Endometrial microvascular endothelial cells (primary cell): ENCODE results near the gene GPC1. TPM values are rescaled to one million over a fixed set of nuclear protein-coding genes. Genes with fewer than 3 reads are reported as not detected.
"Not testable (repeated sequence)": the region's sequence is repeated elsewhere in the genome, so short reads cannot be mapped to it uniquely, and the experiment has no call there.

Source experiments
- in situ Hi-C: cut with HindIII; loops from 2 replicates; pipeline ENCODE4 v1.10.0; 2017; ENCODE audit warnings: low sequenced_read_pairs, low pct_unique_long_range_greater_than_20kb; ENCODE audit errors: inconsistent ontology term
- total RNA-seq: library from RNA; depleted of rRNA; stranded (reverse); fragments of >200 nt; gene quantifications from one replicate; pipeline ENCODE4 v1.2.3, GENCODE V29; 2015; ENCODE audit errors: inconsistent ontology term

Gene GPC1
- total RNA-seq, 1 donor from 2014 or later: 41.4 TPM

DNA sequence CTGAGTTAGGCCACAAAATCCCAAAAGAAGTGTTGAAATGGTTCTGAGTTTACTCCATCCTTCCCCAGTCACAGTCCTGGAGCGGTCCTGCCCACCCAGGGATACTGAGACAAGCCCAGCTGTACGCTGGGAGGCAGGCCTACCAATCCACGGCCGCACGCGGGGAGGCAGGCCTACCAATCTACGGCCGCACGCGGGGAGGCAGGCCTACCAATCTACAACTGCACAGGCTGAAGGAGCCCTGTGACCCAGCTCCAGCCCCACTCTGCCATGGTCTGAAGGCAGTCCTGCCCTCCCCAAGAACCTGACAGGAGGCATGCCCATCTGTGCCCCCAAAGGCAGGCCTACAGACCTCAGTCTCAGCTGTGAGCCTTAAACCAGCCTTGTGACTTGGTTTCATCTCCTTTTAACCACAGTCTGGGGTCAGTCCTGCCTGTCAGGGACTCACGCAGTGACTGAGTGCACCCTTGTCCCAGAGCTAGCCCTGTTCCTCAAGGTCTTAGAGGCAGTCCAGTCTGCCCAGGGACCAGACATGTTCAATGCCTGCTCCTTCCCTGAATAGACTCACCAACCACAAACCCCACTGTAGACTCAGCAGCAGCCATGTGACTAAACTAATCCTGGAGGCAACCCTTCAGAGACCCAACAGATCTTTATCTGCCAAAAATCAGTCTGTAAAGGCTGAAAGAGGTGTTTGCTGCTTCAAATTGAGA is 36.8 kb downstream of the GPC1 start:
- in situ Hi-C loops: no loop called here

GRCh38 chr2:240473211-240473610 is 37.7 kb downstream of the GPC1 start:
- in situ Hi-C loops: no loop called here

DNA sequence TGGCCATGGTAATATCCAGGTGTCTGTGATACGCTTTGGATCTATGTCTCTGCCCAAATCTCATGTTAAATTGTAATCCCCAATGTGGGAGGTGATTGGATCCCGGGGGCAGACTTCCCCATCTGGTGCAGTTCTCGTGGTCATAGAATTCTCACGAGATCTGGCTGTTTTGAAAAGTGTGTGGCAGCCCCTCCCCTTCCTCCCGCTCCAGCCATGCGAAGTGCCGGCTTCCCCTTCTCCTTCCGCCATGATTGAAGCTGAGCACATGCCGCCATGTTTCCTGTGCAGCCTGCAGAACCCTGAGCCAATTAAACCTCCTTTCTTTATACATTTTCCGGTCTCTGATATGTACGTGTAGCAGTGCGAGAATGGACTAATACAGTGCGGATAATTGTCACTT is 42.5 kb downstream of the GPC1 start:
- in situ Hi-C loops: no loop called here

DNA sequence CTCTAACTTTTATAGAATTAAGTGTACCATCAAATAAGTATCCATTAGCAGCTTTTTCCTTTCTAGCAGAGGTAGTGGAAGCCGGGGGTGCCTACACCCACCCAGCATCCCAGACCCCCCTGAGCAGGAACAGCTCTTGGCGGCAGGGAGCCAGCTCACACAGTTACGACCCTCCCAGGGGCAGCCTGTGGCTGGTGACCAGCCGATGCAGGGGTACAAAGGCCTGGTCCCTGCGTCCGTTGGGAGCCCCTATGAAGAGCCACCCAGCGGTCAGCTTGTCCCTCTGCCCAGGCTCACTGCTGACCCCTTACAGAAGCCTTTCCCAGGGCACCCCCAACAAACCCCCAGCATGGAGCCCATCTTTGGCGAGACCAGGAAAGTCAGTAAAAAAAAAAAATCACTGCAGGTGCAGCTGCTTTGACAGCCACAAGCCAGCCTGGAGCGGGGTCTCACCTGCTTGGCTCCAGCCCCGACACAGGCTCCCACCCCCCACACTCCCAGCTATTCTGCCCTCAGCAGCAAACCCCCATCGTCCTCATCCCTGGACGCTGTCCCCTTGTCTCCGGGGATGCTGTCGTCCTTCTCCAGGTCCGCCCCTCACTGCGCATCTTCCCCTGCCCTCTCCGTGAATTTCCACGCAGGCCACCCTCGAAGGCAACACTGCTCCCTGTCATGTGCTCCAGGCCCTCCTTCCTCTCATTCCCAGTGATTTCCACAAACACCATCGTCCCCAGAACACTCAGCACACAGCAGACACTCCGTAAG is 43.1 kb downstream of the GPC1 start:
- in situ Hi-C loops: no loop called here

- in situ Hi-C loops: no loop called here
Observed at GRCh38 chr2:240479111-240479501, 43.6 kb downstream of the GPC1 start.

DNA sequence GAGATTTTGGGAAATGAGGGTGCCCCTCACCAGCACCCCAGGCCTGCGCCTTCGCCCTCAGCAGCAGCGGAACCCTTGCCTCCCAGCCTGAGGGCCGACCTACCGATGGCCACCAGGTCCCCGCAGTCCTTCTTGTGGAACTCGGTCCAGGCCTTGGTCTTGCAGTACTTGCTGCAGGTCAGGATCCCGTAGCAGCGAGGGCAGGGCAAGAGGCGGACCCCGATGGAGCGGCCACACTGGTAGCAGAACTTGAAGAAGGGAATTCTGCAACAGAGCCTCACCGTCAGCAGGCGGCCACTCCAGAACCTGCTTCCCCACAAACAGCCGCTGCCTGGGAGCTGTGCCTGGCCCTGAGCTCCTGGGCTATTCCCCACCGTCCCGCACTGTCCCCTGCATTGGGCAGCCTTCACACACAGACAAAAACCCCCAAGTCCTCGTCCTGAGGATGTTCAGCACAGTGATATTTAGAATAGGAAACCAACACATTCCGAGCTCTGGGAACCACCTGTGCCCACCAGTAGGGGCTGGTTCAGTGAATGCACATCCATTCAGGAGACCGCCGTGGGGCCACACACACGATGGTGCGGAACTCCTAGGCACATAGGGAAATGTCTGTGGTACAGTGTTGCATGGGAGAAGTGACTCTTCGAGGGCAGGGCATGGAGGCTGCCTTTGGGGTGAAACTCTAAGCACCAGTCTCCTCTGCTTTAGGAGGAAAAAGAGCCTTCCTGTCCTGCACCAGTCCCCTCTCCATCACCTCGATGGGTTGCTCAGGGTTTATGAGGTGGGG is 45.6 kb downstream of the GPC1 start:
- in situ Hi-C loops: no loop called here

- in situ Hi-C loops: no loop called here
Observed at GRCh38 chr2:240481720-240482119, 46.3 kb downstream of the GPC1 start.

GRCh38 chr2:240482141-240482540 is 46.7 kb downstream of the GPC1 start:
- in situ Hi-C loops: no loop called here

- in situ Hi-C loops: no loop called here
Observed at GRCh38 chr2:240491483-240491882, 56.0 kb downstream of the GPC1 start.

GRCh38 chr2:240494194-240494793 is 58.8 kb downstream of the GPC1 start:
- in situ Hi-C loops: no loop called here

DNA sequence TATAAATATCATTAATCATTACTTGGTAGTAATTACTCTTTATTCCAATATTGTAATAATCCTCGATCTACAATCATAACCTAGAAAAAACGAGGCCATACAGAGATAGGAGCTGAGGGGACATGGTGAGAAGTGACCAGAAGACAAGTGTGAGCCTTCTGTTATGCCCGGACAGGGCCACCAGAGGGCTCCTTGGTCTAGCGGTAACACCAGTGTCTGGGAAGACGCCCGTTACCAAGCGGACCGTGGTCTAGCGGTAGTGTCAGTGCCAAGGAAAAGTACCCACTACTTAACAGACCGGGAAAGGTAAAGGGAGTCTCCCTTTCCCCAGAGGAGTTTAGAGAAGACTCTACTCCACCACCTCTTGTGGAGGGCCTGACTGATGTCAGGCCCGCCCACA is 59.5 kb downstream of the GPC1 start:
- in situ Hi-C loops: not testable (repeated sequence)

GRCh38 chr2:240497082-240497481 is 61.6 kb downstream of the GPC1 start:
- in situ Hi-C loops: not testable (repeated sequence)

DNA sequence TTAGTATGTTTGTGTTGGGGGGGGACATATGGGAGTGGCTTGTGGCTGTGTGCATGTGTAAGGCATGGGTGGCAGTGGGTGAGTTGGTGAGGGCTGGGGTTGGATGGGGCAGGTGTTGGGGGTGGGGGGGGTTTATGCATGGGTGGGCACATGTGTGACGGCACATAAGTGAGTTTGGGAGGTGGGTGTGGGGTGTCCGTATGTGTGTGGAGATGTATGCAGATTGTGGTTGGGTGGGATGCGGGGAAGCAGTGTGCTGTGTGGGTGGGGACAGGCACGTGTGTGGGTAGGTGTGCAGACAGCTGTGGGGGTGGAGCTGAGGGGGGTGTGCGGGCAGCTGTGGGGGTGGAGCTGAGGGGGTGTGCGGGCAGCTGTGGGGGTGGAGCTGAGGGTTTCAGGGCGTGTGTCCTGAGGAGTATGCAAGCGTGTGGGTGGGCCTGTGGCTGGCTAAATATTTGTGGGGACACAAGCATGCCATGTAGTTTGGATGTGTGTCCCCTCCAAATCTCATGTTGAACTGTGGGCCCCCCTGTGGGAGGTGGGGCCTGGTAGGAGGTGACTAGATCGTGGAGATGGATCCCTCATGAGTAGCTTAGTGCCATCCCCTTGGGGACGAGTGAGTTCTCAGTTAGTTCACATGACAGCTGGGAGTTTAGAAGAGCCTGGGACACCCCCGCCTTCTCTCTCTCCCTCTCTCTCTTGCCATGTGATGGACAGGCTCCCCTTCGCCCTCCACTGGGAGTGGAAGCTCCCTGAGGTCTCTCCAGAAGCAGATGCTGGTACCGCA is 62.9 kb downstream of the GPC1 start:
- in situ Hi-C loops: no loop called here

- in situ Hi-C loops: no loop called here
Observed at GRCh38 chr2:240498958-240499260, 63.4 kb downstream of the GPC1 start.

- in situ Hi-C loops: no loop called here
Observed at GRCh38 chr2:240499309-240500301, 64.1 kb downstream of the GPC1 start.

- in situ Hi-C loops: no loop called here
Observed at GRCh38 chr2:240500561-240501423, 65.3 kb downstream of the GPC1 start.

DNA sequence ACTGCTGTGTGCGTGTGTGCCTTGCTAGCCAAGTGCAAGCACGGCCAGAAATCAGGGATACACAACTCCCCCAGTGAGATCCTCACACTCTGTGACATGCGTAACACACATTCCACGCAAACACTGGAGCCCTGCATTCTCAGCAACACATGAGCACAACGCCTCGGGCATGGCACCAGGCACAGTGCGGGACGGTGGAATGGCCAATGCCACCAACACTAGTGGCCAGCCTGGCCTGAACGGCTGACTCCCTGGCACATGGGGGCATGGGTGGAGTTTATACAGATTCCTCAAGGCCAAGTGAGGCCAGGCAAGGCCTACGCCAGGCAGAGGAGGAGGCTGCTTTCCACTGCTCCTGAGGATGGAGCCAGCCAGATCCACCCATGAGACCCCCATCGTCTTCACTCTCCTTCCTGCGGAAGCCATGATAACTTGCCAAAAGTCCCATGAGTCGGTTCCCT is 66.1 kb downstream of the GPC1 start:
- in situ Hi-C loops: no loop called here
